Amygdala (tissue), 56 donors: ENCODE data around the gene MTUS2.

ENCODE experiments used
- DNase-seq, 56 donors: peaks; one replicate each; lab custom pipeline; 2025; lab: John Stamatoyannopoulos, UW

Gene MTUS2

GRCh38 chr13:29511106-29511796 is 691.1 kb downstream of the MTUS2 start:
- DNase-seq, result no peak

DNA sequence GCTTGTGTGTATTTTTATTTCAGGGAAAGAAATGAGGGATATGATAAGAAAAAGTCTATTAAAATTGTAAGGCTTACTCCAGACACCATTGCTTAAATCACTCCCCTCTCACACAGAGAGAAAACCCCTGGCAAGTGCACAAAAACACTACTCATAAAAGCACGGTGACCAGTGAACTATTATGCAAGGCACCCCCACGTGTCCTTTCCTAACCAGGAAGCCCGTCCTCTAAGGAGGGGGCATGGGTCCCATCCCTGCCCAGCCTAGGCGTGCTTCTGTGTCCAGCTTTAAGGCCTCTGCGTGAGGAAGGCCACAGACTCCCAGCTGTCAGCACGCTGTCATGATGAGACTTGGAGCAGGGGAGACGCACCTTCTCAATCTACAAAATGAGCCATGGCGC is 691.8 kb downstream of the MTUS2 start:
- DNase-seq, result no peak

GRCh38 chr13:29513002-29513980 is 693.2 kb downstream of the MTUS2 start:
- DNase-seq, result no peak

- DNase-seq, result no peak
These were observed 694.0 kb downstream of the MTUS2 start for GRCh38 chr13:29513981-29514719.

- DNase-seq, result no peak
These were observed 694.7 kb downstream of the MTUS2 start for GRCh38 chr13:29514720-29515310.

GRCh38 chr13:29515372-29515771 is 695.2 kb downstream of the MTUS2 start:
- no peak for DNase-seq

GRCh38 chr13:29516012-29516411 is 695.9 kb downstream of the MTUS2 start:
- DNase-seq, result no peak

DNA sequence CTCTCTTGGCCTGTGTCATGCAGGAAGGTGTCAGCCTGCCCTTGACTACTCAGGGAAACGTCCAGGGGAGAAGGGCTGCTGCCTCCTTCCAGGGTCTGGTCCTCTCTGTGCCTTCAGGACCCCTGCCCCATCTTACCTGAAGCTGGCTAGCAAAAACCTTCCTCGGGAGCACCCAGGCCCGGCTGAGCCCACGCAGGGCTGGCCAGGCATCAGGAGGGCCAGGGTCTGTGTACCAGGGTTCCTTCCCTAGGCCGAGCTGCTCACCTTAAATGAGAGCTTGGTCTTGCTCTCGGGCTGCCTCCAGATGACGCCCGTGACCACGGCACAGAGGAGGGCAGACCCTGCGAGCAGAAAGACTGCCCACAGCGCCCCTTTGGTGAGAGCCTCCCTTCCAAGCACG is 696.7 kb downstream of the MTUS2 start:
- no peak for DNase-seq

DNA sequence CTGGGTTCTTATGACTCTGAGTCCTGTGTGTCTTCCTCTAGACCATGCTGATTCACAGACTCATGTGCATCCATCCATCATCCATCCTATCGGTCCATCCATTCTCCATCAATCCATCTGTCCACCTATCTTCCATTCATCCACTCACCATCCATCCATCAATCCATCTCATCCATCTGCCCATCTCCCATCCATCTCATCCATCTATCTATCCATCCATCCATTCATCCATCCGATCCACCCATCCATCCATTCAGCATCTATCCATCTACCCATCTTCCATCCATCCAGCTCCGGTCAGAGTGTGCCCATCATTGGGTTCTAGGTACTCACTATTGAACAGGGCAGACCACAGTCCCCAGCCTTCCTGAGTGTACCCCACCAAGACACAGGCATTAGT is 699.8 kb downstream of the MTUS2 start:
- no peak for DNase-seq

GRCh38 chr13:29520671-29521070 is 700.5 kb downstream of the MTUS2 start:
- DNase-seq, result no peak

GRCh38 chr13:29521336-29521735 is 701.2 kb downstream of the MTUS2 start:
- DNase-seq, result no peak

- no peak for DNase-seq
These were observed 702.0 kb downstream of the MTUS2 start for GRCh38 chr13:29522044-29522685.

DNA sequence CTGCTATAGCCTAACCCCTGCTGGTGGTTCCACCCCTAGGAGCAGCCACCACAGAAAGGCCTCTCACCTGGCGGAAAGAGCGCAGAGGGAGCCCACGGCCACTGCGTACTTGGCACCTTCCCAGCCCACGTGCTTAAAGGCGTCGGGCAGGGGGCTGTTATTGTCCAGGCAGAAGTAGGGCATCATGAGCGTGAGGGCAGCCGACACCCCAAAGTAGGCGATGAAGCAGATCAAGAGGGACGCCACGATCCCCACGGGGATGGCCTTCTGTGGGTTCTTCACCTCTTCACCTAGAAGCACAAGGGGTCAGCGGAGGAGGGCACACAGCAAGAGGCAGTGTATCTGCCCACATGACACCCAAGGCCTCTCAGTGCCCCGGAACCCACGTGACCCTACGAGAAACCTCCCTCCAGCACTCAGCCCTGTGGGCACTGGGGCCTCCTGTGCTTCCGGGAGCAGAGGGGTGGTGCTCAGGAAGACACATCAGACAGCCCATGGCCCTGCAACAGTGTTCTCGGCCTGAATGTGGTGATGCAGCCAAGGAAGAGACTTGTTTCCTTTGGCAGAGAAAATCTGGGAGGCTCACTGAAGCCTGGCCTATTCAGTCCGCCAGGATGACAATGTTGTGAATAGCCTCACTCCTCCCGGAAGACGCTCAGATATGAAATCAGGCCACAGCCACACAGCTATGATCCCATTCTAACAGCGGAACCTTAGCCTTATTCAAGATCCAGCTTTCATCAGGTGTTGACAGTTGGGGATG is 703.2 kb downstream of the MTUS2 start:
- DNase-seq, result no peak

GRCh38 chr13:29524176-29524575 is 704.0 kb downstream of the MTUS2 start:
- no peak for DNase-seq

- DNase-seq, result no peak
These were observed 704.5 kb downstream of the MTUS2 start for GRCh38 chr13:29524641-29525040.

DNA sequence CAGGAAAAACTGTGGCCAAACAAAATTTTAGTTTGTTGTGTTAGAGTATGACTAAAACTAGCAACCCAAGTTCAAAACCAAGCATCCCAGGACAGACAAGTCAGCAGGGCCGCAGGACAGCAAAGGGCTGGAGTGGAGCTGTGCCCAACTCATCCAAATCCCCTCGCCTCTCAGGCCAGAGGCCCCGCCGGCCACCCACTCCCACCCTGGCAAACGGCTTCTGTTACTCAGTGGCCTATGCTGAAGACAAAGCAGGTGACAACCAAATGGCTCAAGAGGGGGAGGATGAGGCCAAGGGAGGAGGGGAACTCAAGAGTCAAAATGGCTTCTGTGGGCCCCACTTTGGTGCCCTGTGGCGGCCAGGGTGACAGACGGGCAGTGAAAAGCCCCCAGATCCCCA is 705.6 kb downstream of the MTUS2 start:
- no peak for DNase-seq

GRCh38 chr13:29526741-29527140 is 706.6 kb downstream of the MTUS2 start:
- DNase-seq, result no peak

DNA sequence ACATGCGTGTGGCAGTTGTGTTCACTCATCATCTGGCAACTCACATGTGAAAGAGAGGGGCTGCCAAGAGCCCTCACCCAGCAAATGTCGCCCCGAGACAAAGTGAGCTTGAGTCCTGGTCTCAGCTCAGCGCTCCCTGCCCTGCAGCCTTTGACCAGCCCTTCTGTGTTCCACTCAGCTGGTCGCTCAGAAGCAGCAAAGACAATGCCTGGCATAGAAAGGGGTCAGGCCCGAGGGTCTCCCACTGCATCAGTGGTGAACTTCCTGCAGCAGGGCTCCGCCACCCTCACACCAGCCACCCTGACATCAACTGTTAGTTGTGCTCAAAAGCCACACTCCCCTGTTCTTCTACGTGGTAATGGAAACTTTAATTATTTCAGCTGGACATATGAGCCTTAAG is 707.4 kb downstream of the MTUS2 start:
- no peak for DNase-seq

GRCh38 chr13:29527916-29528315 is 707.8 kb downstream of the MTUS2 start:
- no peak for DNase-seq
